GM23338 (cell line): ENCODE data around the gene GRSF1. TPM values are rescaled to one million over a fixed set of nuclear protein-coding genes. Genes with fewer than 3 reads are reported as not detected.
A peak's percentile ranks its signal among the peaks of the same experiment; 100 is the strongest.

Experiments
- ATAC-seq: fragments of 200-7000 bp; cut with Tn5 transposase; 3 replicates; pipeline ENCODE4 v1.9.1; 2020
- DNase-seq: peaks from one replicate; pipeline ENCODE4 v3.0.0-alpha.2; 2015; ENCODE audit warnings: low spot score
- H2AFZ ChIP-seq: fragments of 200-600 bp; sonication (generic); 2 replicates; pipeline ENCODE4 v1.8.0; 2016; ENCODE audit warnings: antibody characterized with exemption, mild to moderate bottlenecking, moderate library complexity
- H3F3A ChIP-seq: fragments of 200-600 bp; sonication (generic); replicated peaks from 2 replicates; pipeline ENCODE4 v1.8.0; 2017; ENCODE audit warnings: antibody characterized with exemption, mixed run types, low read depth
- H3K27ac ChIP-seq: fragments of 200-600 bp; sonication (generic); 2 replicates; pipeline ENCODE4 v1.6.1; 2016; ENCODE audit warnings: low read depth
- H3K27me3 ChIP-seq: fragments of 200-600 bp; sonication (generic); 2 replicates; pipeline ENCODE4 v1.8.0; 2016; ENCODE audit warnings: mild to moderate bottlenecking, mixed run types, moderate library complexity; ENCODE audit not compliant: insufficient read depth
- H3K36me3 ChIP-seq: fragments of 200-600 bp; sonication (generic); 2 replicates; pipeline ENCODE4 v1.8.0; 2016; ENCODE audit warnings: mild to moderate bottlenecking; ENCODE audit not compliant: insufficient read depth
- H3K4me1 ChIP-seq: fragments of 200-600 bp; sonication (generic); 2 replicates; pipeline ENCODE4 v1.8.0; 2016; ENCODE audit warnings: mild to moderate bottlenecking, moderate library complexity; ENCODE audit not compliant: insufficient read depth
- H3K4me2 ChIP-seq: fragments of 200-600 bp; sonication (generic); 2 replicates; pipeline ENCODE4 v1.7.1; 2017; ENCODE audit warnings: mixed run types
- H3K4me3 ChIP-seq: fragments of 200-600 bp; sonication (generic); 2 replicates; pipeline ENCODE4 v1.6.1; 2016; ENCODE audit warnings: mixed run types
- H3K79me2 ChIP-seq: fragments of 200-600 bp; sonication (generic); replicated peaks from 2 replicates; pipeline ENCODE4 v1.8.0; 2017; ENCODE audit warnings: mild to moderate bottlenecking; ENCODE audit not compliant: insufficient read depth
- H3K9me2 ChIP-seq: fragments of 200-600 bp; sonication (generic); 2 replicates; pipeline ENCODE4 v1.8.0; 2017; ENCODE audit not compliant: insufficient read depth
- H4K20me1 ChIP-seq: fragments of 200-600 bp; sonication (generic); replicated peaks from 2 replicates; pipeline ENCODE4 v1.8.0; 2017; ENCODE audit warnings: mild to moderate bottlenecking; ENCODE audit not compliant: insufficient read depth
- H3K27ac Mint-ChIP-seq: 2 replicates; pipeline ENCODE4 v1.8.0; 2020; ENCODE audit warnings: inconsistent platforms, mild to moderate bottlenecking, moderate library complexity, mixed read lengths
- H3K27me3 Mint-ChIP-seq: 3 replicates; pipeline ENCODE4 v1.8.0; 2022; ENCODE audit warnings: low read depth, mild to moderate bottlenecking, moderate library complexity, mixed read lengths, inconsistent platforms; ENCODE audit not compliant: insufficient read depth, poor library complexity
- H3K36me3 Mint-ChIP-seq: 3 replicates; pipeline ENCODE4 v1.8.0; 2021; ENCODE audit warnings: low read depth, mild to moderate bottlenecking, inconsistent platforms, moderate library complexity, mixed read lengths
- H3K4me1 Mint-ChIP-seq: 3 replicates; pipeline ENCODE4 v1.8.0; 2020; ENCODE audit warnings: mild to moderate bottlenecking, inconsistent platforms, mixed read lengths
- H3K4me3 Mint-ChIP-seq: 3 replicates; pipeline ENCODE4 v1.8.0; 2021; ENCODE audit warnings: moderate library complexity, mild to moderate bottlenecking, inconsistent platforms, mixed read lengths
- H3K9me3 Mint-ChIP-seq: 3 replicates; pipeline ENCODE4 v1.8.0; 2020; ENCODE audit warnings: moderate library complexity, mild to moderate bottlenecking, inconsistent platforms, mixed read lengths
- CREB1 ChIP-seq: fragments of 250-450 bp; sonication (Bioruptor Pico); IDR thresholded peaks from 2 replicates; pipeline ENCODE4 v1.5.0; 2020; ENCODE audit warnings: low read depth, mild to moderate bottlenecking, moderate library complexity
- NANOG ChIP-seq: IDR thresholded peaks from 2 replicates; pipeline ENCODE4 v1.6.1; 2016; ENCODE audit warnings: antibody characterized with exemption, borderline replicate concordance
- ZNF462 ChIP-seq: fragments of 250-450 bp; sonication (Bioruptor Pico); IDR thresholded peaks from 2 replicates; pipeline ENCODE4 v1.5.0; 2020; ENCODE audit warnings: mild to moderate bottlenecking, moderate library complexity
- polyA plus RNA-seq: library from polyadenylated mRNA; unstranded; fragments of >200 nt; fragmentation: Nextera tagmentation; extraction: Ambion mirVana; gene quantifications from 2 replicates; pipeline ENCODE4 v1.2.1, GENCODE V29; 2016
- total RNA-seq: library from RNA; depleted of rRNA; stranded (reverse); fragments of >200 nt; shearing (Covaris generic); gene quantifications from 2 replicates; pipeline ENCODE4 v1.2.3, GENCODE V29; 2014
- TF ChIP-seq, protein P1 (sequence below): IDR thresholded peaks from 2 replicates; pipeline ENCODE4 v1.6.1; 2016; ENCODE audit warnings: antibody characterized with exemption

The GRSF1 gene
- total and polyA plus RNA-seq, 2 experiments from 2014 or later, result 77.3 to 108 TPM

- H3K4me3 Mint-ChIP-seq, result no peak overlapping the region
- H3K4me2 ChIP-seq, result no peak overlapping the region
- peaks cover 19% of the 10 kb centered on the region for H3K4me1 ChIP-seq
- no peak overlapping the region for H3K4me3 ChIP-seq
- no peaks in the 10 kb centered on the region for H3K36me3 Mint-ChIP-seq
- no peak overlapping the region for H2AFZ ChIP-seq
- H3K27ac Mint-ChIP-seq, result peak overlapping the region; percentile 77; the same call in 1 of the 2 replicates
- ATAC-seq (peak; percentile 88), DNase-seq (peak; percentile 69)
- H3F3A ChIP-seq, result no peaks in the 10 kb centered on the region
- TF ChIP-seq, protein P1, sequence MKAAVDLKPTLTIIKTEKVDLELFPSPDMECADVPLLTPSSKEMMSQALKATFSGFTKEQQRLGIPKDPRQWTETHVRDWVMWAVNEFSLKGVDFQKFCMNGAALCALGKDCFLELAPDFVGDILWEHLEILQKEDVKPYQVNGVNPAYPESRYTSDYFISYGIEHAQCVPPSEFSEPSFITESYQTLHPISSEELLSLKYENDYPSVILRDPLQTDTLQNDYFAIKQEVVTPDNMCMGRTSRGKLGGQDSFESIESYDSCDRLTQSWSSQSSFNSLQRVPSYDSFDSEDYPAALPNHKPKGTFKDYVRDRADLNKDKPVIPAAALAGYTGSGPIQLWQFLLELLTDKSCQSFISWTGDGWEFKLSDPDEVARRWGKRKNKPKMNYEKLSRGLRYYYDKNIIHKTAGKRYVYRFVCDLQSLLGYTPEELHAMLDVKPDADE, result no peak
- peak; percentile 64; the same call in 1 of the 2 replicates for TF ChIP-seq ZNF462
- TF ChIP-seq CREB1 (CRISPR knock-in tag), result no peak
- peak; percentile 63; the same call in 1 of the 2 replicates for TF ChIP-seq NANOG
- H3K27ac ChIP-seq, result no peak overlapping the region
- H3K27me3 ChIP-seq, result no peaks in the 10 kb centered on the region
- peaks cover 13% of the 10 kb centered on the region for H3K4me1 Mint-ChIP-seq
- H4K20me1 ChIP-seq, result no peaks in the 10 kb centered on the region
- no peaks in the 10 kb centered on the region for H3K36me3 ChIP-seq
- no peaks in the 10 kb centered on the region for H3K9me2 ChIP-seq
- H3K27me3 Mint-ChIP-seq, result peaks cover 6% of the 10 kb centered on the region
- no peaks in the 10 kb centered on the region for H3K79me2 ChIP-seq
- no peaks in the 10 kb centered on the region for H3K9me3 Mint-ChIP-seq
These were observed 29.1 kb upstream of the GRSF1 start for GRCh38 chr4:70868778-70869177.
